HepG2 (cell line): ENCODE data around the gene PMEL. TPM values are rescaled to one million over a fixed set of nuclear protein-coding genes. Genes with fewer than 3 reads are reported as not detected.
A peak's percentile ranks its signal among the peaks of the same experiment; 100 is the strongest.

ENCODE experiments used
- AKNA ChIP-seq: sonication (generic); formaldehyde crosslinking; IDR thresholded peaks from 2 replicates; pipeline ENCODE4 v1.4.0; 2020; ENCODE audit warnings: missing genetic modification reagents, borderline replicate concordance
- BORCS8-MEF2B ChIP-seq: sonication (generic); formaldehyde crosslinking; IDR thresholded peaks from 2 replicates; pipeline ENCODE4 v1.8.0; 2022; ENCODE audit warnings: mild to moderate bottlenecking, missing genetic modification reagents
- CSRNP1 ChIP-seq: sonication (generic); formaldehyde crosslinking; IDR thresholded peaks from 2 replicates; pipeline ENCODE4 v1.8.1; 2023; ENCODE audit warnings: mild to moderate bottlenecking, missing genetic modification reagents
- DBP ChIP-seq: sonication (generic); formaldehyde crosslinking; IDR thresholded peaks from 2 replicates; pipeline ENCODE4 v1.4.0; 2020; ENCODE audit warnings: missing genetic modification reagents; ENCODE audit errors: not compliant biosample characterization
- HDAC1 ChIP-seq: sonication (generic); formaldehyde crosslinking; IDR thresholded peaks from 2 replicates; pipeline ENCODE4 v1.5.1; 2020; ENCODE audit warnings: mild to moderate bottlenecking, missing genetic modification reagents
- KDM5B ChIP-seq: sonication (generic); formaldehyde crosslinking; IDR thresholded peaks from 2 replicates; pipeline ENCODE4 v1.4.0; 2020; ENCODE audit warnings: missing genetic modification reagents, mild to moderate bottlenecking, borderline replicate concordance
- MAFF ChIP-seq: IDR thresholded peaks from 2 replicates; pipeline ENCODE4 v1.6.1; 2011; ENCODE audit warnings: low read depth, low read length, improper control_type of control experiment
- MYC ChIP-seq: sonication (generic); formaldehyde crosslinking; IDR thresholded peaks from 2 replicates; pipeline ENCODE4 v1.9.0; 2021; ENCODE audit warnings: missing genetic modification reagents, borderline replicate concordance
- PHF20 ChIP-seq: sonication (generic); formaldehyde crosslinking; IDR thresholded peaks from 2 replicates; pipeline ENCODE4 v1.5.0; 2020; ENCODE audit warnings: mild to moderate bottlenecking, missing genetic modification reagents
- RNF219 ChIP-seq: sonication (generic); formaldehyde crosslinking; IDR thresholded peaks from 2 replicates; pipeline ENCODE4 v1.5.0; 2020; ENCODE audit warnings: mild to moderate bottlenecking, missing genetic modification reagents
- RXRA ChIP-seq: sonication (generic); formaldehyde crosslinking; IDR thresholded peaks from 2 replicates; pipeline ENCODE4 v1.5.1; 2020; ENCODE audit warnings: missing genetic modification reagents
- SPEN ChIP-seq: sonication (generic); formaldehyde crosslinking; IDR thresholded peaks from 2 replicates; pipeline ENCODE4 v1.5.1; 2020; ENCODE audit warnings: low read depth, mild to moderate bottlenecking, missing genetic modification reagents
- TBX2 ChIP-seq: sonication (generic); formaldehyde crosslinking; IDR thresholded peaks from 2 replicates; pipeline ENCODE4 v1.5.0; 2020; ENCODE audit warnings: missing genetic modification reagents, mild to moderate bottlenecking, borderline replicate concordance
- THYN1 ChIP-seq: sonication (generic); formaldehyde crosslinking; IDR thresholded peaks from 2 replicates; pipeline ENCODE4 v1.8.1; 2023; ENCODE audit warnings: low read depth, mild to moderate bottlenecking, moderate library complexity, missing genetic modification reagents, borderline replicate concordance
- ZBTB7B ChIP-seq: sonication (generic); formaldehyde crosslinking; IDR thresholded peaks from 2 replicates; pipeline ENCODE4 v1.4.0; 2020; ENCODE audit warnings: missing genetic modification reagents
- ZMYM4 ChIP-seq: sonication (generic); formaldehyde crosslinking; IDR thresholded peaks from 2 replicates; pipeline ENCODE4 v1.8.1; 2023; ENCODE audit warnings: mild to moderate bottlenecking, missing genetic modification reagents
- ZNF17 ChIP-seq: sonication (generic); formaldehyde crosslinking; IDR thresholded peaks from 2 replicates; pipeline ENCODE4 v1.5.0; 2020; ENCODE audit warnings: mild to moderate bottlenecking, missing genetic modification reagents
- ZNF614 ChIP-seq: IDR thresholded peaks from 2 replicates; pipeline ENCODE4 v1.6.1; 2018; ENCODE audit warnings: missing biosample characterization, missing genetic modification reagents, inconsistent platforms, borderline replicate concordance
- ZNF839 ChIP-seq: sonication (generic); formaldehyde crosslinking; IDR thresholded peaks from 2 replicates; pipeline ENCODE4 v1.4.0; 2020; ENCODE audit warnings: missing genetic modification reagents, mild to moderate bottlenecking, borderline replicate concordance
- polyA plus RNA-seq, 8 experiments: library from polyadenylated mRNA; depleted of rRNA in 3 of 8; stranded (reverse) in 7 of 8; unstranded in 1 of 8; fragments of >200 nt; fragmentation: Illumina TruSeq in 4 of 8; extraction: Trizol in 4 of 8; gene quantifications; 2 replicates each; pipeline versions ENCODE4 v1.2.1 to v1.2.3, GENCODE V29; 2011 to 2016; ENCODE audit warnings: low read depth in 4 of 8, missing spikeins in 1 of 8, mixed read lengths in 1 of 8; ENCODE audit not compliant: insufficient read depth in 1 of 8
- total RNA-seq, 5 experiments: library from RNA; depleted of rRNA; stranded (reverse); fragments of >200 nt; fragmentation: Illumina TruSeq; extraction: Trizol; gene quantifications; 2 replicates each; pipeline ENCODE4 v1.2.3, GENCODE V29; 2016; ENCODE audit warnings: low read depth in 1 of 5

The PMEL gene
- total and polyA plus RNA-seq, 2 of the 13 experiments (the other 11 are each of a cell fraction or from before 2014, with no cell fraction given): 0.49 to 3.3 TPM

GRCh38 chr12:55927588-55928502 is 38.0 kb downstream of the PMEL start, which contains the start of gene PYM1 (continued):
- TF ChIP-seq AKNA (CRISPR knock-in tag) (no peak), TBX2 (CRISPR knock-in tag) (peak; percentile 5), ZNF614 (CRISPR knock-in tag) (peak; percentile 55; the same call in 1 of the 2 replicates), PHF20 (CRISPR knock-in tag) (0 out of 2 replicates have a peak, but pooled peaks have one; percentile 26), KDM5B (CRISPR knock-in tag) (peak; percentile 43; the same call in 1 of the 2 replicates), THYN1 (no peak), BORCS8-MEF2B (peak; percentile 36; the same call in 1 of the 2 replicates), SPEN (CRISPR knock-in tag) (no peak), MAFF (no peak), MYC (CRISPR knock-in tag) (peak; percentile 50; the same call in 1 of the 2 replicates), CSRNP1 (CRISPR knock-in tag) (no peak), ZMYM4 (peak; percentile 58; the same call in 1 of the 2 replicates), DBP (CRISPR knock-in tag) (no peak), ZBTB7B (CRISPR knock-in tag) (no peak), ZNF839 (CRISPR knock-in tag) (no peak), ZNF17 (CRISPR knock-in tag) (no peak), HDAC1 (CRISPR knock-in tag) (no peak; the same call in 1 of the 2 replicates), RXRA (CRISPR knock-in tag) (peak; percentile 61), RNF219 (CRISPR knock-in tag) (no peak)
